Measurements from ENCODE around the gene NRXN3.
A peak's percentile ranks its signal among the peaks of the same experiment; 100 is the strongest.
"Not testable (repeated sequence)": the region's sequence is repeated elsewhere in the genome, so short reads cannot be mapped to it uniquely, and the experiment has no call there.

NRXN3 gene

GRCh38 chr14:78417532-78417931, 247.4 kb downstream of the NRXN3 start:
- DNase-seq: no peak

GRCh38 chr14:78424311-78424710, 254.1 kb downstream of the NRXN3 start:
- no peak for DNase-seq

- DNase-seq: no peak
These were observed 255.2 kb downstream of the NRXN3 start for GRCh38 chr14:78425330-78425729.

- no peak for DNase-seq
These were observed 255.6 kb downstream of the NRXN3 start for GRCh38 chr14:78425782-78426181.

DNA sequence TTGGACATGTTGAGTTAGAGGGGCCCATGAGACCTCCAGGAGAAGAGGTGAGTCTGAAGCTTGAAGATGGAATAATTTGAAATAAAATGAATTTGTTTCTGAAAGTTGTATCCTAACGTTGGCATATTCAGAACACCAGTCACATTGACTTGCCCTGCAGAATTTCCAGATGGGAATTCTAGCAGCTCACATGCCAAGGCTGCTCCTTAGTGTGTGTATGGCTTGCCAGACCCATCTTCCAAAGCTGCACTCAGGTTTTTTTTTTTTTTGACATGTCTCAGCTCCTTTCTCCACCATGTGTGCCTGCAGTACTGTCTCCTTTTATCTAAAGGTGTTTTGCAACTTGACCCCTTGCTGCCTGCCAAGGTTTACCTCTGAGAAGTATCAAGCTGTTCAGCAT, 261.9 kb downstream of the NRXN3 start:
- no peak for DNase-seq

DNA sequence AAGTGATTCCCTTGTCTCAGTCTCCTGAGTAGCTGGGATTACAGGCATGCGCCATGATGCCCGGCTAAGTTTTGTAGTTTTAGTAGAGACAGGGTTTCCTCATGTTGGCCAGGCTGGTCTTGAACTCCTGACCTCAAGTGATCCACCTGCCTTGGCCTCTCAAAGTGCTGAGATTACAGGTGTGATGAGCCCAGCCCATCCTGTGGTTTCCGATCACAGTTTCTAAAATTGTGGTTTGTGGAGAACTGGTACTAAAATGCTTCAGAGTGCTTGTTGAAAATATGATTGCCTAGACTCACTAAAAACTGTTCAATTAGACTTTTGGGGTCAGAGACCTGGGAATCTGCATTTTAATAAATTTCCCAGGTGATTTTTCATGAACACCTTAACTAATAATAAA, 267.3 kb downstream of the NRXN3 start:
- DNase-seq: not testable (repeated sequence)

GRCh38 chr14:78440356-78440894, 270.3 kb downstream of the NRXN3 start:
- no peak for DNase-seq

- no peak for DNase-seq
These were observed 273.7 kb downstream of the NRXN3 start for GRCh38 chr14:78443834-78444233.

- DNase-seq: no peak
These were observed 275.1 kb downstream of the NRXN3 start for GRCh38 chr14:78445275-78445674.

GRCh38 chr14:78446807-78447206, 276.6 kb downstream of the NRXN3 start:
- no peak for DNase-seq

DNA sequence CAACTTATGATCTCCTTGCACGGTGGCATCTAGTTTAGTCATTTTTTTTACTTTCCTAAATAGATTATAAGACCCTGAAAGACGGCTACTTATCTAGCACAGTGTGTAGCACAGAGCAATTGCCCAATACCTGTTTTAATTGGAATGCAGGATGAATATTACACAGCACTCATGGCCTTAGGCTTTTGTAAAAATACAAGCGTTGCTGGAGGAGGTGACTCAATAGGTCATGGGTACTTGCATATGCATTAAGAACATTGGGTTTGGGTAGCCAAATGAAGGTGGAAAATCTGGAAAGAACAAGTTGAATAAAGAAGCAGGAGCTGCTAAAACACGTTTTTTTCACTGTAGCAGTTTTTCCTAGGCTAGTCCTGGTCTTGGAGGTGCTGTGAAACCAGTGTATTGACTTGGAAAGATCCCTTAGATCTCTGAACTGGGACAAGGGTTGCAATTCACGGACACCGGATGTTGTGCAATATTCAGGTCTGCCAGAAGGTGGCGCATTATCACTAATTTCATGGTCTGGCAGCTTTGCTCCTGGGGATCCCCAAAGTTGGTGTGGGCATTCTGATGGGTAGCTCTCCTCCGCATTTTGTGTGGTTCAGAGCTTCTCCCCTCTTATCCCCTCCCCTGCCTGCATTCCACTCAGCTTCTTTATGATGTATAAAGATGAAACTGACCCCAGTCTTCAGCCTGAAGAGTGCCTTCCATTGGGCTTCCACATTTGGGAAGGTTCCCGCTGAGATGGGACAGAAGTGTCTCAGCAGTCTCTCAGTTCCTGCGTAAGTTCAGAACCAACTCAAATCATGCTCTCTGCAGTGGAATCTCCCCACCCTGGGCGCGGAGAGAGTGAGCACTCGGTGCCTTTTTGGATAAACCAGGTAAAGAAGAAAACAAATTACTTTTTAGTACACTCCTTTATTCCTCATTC, 278.3 kb downstream of the NRXN3 start:
- DNase-seq: peak in 1 of 2 experiments; percentile 2

- DNase-seq: no peak
These were observed 280.6 kb downstream of the NRXN3 start for GRCh38 chr14:78450669-78451318.

DNA sequence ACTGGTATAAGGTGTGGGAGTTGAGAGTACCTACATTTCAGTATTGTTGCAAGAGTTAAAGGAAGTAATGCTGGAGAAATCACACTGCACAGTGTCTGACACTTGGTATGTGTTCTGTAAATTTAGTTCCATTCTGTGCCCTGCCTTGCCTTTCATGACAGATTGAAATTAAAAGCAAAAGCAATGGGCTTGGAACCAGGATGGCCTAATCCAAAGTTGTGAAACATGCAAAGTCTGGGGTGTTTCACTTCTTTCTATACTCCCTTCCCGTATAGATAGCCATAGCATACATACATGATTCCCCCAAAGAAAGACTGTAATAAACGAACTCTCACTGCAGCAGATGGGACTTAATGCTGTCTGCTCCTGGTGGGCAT, 281.1 kb downstream of the NRXN3 start:
- no peak for DNase-seq

- no peak for DNase-seq
These were observed 285.8 kb downstream of the NRXN3 start for GRCh38 chr14:78455896-78456435.

GRCh38 chr14:78469947-78470346, 299.8 kb downstream of the NRXN3 start:
- no peak for DNase-seq

DNA sequence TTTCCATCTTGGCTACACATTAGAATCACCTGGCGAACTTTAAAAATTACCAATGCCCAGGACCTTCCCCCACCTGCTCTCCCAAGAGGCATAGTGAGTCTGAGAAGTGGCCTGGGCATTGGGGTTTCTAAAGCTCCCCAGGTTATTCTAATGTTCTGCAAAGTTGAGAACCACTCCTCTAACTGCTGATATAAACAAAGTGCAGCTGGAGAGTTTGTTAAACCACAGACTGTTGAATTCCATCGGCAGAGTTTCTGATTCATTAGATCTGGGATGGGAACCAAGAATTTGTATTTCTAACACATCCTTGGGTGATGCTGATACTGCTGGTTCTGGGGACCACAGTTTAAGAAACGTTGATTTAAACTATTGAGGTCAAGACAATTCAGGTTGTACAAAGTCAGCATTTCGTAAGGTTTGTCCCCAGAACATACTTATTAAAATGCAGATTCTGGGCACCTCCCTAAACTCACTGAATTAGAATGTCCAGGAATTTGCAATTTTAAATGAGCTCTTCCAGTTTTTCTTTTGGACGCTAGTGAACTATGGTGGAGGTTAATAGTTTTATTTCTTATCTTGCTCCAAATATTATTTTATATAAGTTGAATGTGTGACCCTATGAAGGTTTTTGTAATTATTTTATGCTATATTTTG, 309.1 kb downstream of the NRXN3 start:
- DNase-seq: no peak

GRCh38 chr14:78484028-78484427, 313.9 kb downstream of the NRXN3 start:
- no peak for DNase-seq

DNA sequence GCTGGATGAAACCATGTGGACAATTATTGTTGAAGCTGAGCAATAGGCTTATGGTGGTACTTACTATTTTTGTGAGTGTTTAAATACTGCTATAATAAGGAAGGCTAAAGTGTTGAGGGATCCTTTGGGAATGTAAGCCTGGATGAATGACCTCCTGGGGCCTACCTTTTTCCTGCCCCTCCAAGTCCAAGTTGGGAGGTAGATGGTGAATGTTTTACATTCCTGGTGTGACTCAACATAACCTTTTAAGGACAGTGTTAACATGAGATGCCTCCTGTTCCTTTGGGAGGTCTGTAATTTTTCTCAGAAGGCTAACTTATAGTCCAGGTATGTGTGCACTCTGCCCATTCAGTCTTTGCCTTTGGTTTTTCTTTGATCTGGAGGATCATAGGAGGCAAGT, 315.9 kb downstream of the NRXN3 start:
- no peak for DNase-seq

GRCh38 chr14:78486621-78487020, 316.4 kb downstream of the NRXN3 start:
- no peak for DNase-seq

- DNase-seq: not testable (repeated sequence)
These were observed 317.4 kb downstream of the NRXN3 start for GRCh38 chr14:78487573-78487972.

- no peak for DNase-seq
These were observed 318.8 kb downstream of the NRXN3 start for GRCh38 chr14:78488938-78489337.

- no peak for DNase-seq
These were observed 320.9 kb downstream of the NRXN3 start for GRCh38 chr14:78491048-78491447.

- DNase-seq: no peak
These were observed 328.0 kb downstream of the NRXN3 start for GRCh38 chr14:78498062-78498595.
